Measurements from ENCODE around the gene BAHD1.

Gene BAHD1

DNA sequence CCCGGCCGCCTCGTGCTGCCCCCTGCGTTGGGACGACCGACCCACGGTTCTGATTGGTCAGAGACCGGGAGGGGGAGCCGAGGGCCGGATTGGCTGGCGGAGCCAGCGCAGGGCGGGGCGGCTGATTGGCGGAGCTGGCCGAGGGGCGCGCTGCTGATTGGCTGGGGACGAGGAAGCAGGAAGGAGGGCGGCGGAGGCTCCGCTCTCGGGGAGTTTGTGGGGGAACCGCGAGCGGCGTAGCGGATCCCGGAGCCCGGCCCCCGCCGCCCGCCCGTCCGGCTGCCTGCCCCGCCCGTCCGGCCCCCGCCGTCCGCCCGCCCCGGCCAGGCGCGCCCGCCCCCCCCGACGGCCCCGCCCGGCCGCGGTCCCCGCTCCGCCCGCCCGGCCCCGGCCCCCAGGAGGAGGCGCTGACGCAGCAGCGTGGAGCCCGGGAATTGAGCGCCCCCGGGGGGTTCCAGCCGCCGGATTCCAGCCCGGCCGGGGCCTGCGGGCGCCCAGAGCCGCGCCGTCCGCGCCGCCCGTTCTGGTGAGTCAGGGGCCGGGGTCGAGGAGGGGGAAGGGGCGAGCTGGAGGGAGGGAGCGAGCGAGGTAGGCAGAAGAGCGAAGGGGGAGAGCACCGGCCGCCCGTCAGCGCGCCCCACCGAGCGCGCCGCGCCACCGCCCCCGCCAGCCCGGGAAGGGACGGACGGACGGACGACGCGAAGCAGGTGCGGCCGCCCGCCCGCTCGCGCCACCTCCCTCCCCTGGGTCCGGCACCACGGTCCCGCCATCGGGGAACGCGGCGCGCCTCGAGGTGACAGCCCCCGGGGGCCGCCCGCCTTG is at the start of gene BAHD1:
Gene BAHD1 (plus strand): TSS at position 211 of the 822 bp plus-strand sequence. CDS start 17,512 bp downstream, outside the sequence.
- peaks cover 70% of the 10 kb centered on the region for H3K4me1 ChIP-seq (ENCODE audit: insufficient read depth, low read length)

DNA sequence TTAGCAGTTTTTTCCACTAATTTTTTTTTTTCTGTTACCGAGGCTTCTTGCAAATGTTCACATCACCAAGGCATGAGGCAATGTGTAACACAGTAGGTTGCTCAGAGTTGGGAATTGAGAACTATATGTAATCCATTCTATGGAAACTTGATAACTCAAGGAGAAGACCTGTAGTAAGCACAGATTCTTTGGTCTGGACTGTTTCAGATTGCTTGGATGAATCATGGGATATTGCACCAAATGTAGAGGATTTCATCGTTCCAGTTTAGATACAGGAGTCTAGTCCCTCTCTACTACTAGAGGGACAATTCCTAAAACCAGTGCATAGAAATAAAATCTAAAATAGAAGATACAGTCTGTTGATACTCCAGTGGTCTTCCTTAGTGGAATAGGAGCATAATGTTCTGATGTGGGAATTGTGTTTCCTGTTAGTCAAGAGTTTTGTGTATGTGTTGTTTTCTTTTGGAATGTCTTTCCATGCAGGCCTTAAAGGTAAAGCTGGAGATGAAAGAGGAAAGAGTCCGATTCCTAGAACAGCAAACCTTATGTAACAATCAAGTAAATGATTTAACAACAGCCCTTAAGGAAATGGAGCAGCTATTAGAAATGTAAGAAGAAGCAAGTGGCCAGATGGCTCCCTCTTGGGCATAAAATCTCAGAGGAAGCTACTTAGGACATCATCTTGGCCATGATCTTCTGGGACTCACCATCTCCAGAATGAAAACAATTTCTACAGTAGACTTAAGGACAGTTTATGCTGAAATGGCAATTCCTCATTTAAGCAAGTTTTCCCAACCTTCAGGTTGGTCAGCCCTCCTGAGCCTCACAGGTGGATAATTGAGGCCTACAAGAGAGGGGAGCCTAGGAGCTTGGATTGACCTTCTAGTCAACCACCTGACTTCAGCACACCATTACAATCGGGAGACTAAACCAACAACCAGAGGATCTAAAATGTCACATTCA is 47.5 kb upstream of the BAHD1 start:
- no peak overlapping the region for H3K4me3 ChIP-seq (ENCODE audit: low read length)
- H3K36me3 ChIP-seq (ENCODE audit: insufficient read depth, low read length) = peaks cover 60% of the 10 kb centered on the region
- H3K9me3 ChIP-seq (ENCODE audit: low read length) = no peaks in the 10 kb centered on the region
- H2AFZ ChIP-seq (ENCODE audit: low read depth, low read length) = no peak overlapping the region
- no peaks in the 10 kb centered on the region for H3K4me1 ChIP-seq (ENCODE audit: insufficient read depth, low read length)
- H3K27me3 ChIP-seq (ENCODE audit: insufficient read depth, low read length) = no peaks in the 10 kb centered on the region

More for the DNA sequence above, at the start of gene BAHD1:
- Histone ChIP-seq H3K4me3 (ENCODE audit: low read length) (peak within 1 kb of the TSS; percentile 84), H3K9me3 (ENCODE audit: low read length) (no peaks in the 10 kb centered on the region), H2AFZ (ENCODE audit: low read depth, low read length) (peak within 1 kb of the TSS; percentile 74), H3K27me3 (ENCODE audit: insufficient read depth, low read length) (peaks cover 36% of the 10 kb centered on the region), H3K36me3 (ENCODE audit: insufficient read depth, low read length) (no peaks in the 10 kb centered on the region)

DNA sequence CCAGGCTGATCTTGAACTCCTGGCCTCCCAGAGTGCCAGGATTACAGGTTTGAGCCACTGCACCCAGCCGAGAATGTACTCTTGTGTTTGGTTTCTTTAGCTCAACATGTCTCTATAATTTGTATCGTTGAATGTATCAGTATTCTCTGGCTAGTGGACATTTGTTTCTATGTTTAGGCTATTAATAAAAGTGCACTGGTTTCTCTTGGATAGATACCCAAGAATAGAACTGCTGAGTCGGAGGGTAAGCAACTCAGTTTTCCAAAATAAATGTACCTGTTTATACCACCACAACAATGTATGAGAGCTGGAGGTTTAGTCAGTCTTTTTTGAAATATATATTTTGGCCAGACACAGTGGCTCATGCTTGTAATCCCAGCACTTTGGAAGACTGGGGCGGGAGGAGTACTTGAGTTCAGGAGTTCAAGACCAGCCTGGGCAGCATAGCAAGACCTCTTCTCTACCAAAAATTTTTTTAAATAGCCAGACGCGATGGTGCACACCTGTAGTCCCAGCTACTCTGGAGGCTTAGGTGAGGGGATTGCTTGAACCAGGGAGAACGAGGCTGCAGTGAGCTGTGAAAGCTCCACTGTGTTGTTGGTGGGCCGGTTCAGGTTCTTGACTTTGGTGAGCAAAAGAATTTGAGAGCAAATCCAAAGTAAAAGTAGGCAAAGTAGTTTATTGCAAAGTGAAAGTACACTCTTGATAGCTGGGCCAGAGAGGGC is 42.9 kb upstream of the BAHD1 start:
- Histone ChIP-seq H3K36me3 (ENCODE audit: insufficient read depth, low read length) (peaks cover 19% of the 10 kb centered on the region), H3K9me3 (ENCODE audit: low read length) (no peaks in the 10 kb centered on the region), H2AFZ (ENCODE audit: low read depth, low read length) (no peak overlapping the region), H3K27me3 (ENCODE audit: insufficient read depth, low read length) (no peaks in the 10 kb centered on the region), H3K4me3 (ENCODE audit: low read length) (no peak overlapping the region), H3K4me1 (ENCODE audit: insufficient read depth, low read length) (no peaks in the 10 kb centered on the region)

DNA sequence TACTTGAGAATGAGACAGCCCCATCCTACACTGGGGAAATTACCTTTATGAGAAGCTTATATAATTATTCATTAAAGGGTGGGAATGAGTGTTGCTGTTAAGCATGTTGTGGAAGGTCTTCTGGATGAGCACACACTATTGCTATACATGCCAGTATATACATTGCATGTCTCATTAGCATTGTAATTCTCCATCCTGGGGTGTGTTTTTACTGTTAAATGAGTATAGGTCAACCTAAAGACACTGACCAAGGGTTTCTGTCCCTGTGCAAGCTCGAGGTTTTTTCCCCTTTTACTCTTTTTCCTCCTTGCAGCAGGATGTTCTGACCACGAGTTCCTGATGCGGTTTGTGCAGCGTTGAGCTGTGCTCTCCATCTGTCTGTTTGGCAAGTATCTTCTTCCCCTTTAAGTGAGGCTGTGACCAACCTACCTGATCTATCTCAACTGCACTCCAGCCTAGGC is 42.3 kb upstream of the BAHD1 start:
- no peak overlapping the region for H2AFZ ChIP-seq (ENCODE audit: low read depth, low read length)
- peaks cover 13% of the 10 kb centered on the region for H3K36me3 ChIP-seq (ENCODE audit: insufficient read depth, low read length)
- H3K4me1 ChIP-seq (ENCODE audit: insufficient read depth, low read length) = no peaks in the 10 kb centered on the region
- H3K27me3 ChIP-seq (ENCODE audit: insufficient read depth, low read length) = no peaks in the 10 kb centered on the region
- no peaks in the 10 kb centered on the region for H3K9me3 ChIP-seq (ENCODE audit: low read length)
- H3K4me3 ChIP-seq (ENCODE audit: low read length) = no peak overlapping the region

DNA sequence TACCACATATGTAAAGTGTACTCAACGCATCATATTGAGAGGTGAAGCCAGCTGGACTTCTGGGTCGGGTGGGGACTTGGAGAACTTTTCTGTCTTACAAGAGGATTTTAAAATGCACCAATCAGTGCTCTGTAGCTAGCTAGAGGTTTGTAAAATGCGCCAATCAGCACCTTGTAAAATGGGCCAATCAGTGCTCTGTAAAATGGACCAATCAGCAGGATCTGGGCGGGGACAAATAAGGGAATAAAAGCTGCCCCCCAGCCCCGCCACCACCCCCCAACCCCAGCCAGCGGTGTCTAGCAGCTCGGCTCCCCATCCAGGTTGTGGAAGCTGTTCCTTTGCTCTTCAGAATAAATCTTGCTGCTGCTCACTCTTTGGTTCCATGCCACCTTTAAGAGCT is 41.4 kb upstream of the BAHD1 start:
- no peaks in the 10 kb centered on the region for H3K4me1 ChIP-seq (ENCODE audit: insufficient read depth, low read length)
- peaks cover 4% of the 10 kb centered on the region for H3K36me3 ChIP-seq (ENCODE audit: insufficient read depth, low read length)
- no peaks in the 10 kb centered on the region for H3K9me3 ChIP-seq (ENCODE audit: low read length)
- H3K27me3 ChIP-seq (ENCODE audit: insufficient read depth, low read length) = no peaks in the 10 kb centered on the region
- no peak overlapping the region for H2AFZ ChIP-seq (ENCODE audit: low read depth, low read length)
- H3K4me3 ChIP-seq (ENCODE audit: low read length) = no peak overlapping the region

DNA sequence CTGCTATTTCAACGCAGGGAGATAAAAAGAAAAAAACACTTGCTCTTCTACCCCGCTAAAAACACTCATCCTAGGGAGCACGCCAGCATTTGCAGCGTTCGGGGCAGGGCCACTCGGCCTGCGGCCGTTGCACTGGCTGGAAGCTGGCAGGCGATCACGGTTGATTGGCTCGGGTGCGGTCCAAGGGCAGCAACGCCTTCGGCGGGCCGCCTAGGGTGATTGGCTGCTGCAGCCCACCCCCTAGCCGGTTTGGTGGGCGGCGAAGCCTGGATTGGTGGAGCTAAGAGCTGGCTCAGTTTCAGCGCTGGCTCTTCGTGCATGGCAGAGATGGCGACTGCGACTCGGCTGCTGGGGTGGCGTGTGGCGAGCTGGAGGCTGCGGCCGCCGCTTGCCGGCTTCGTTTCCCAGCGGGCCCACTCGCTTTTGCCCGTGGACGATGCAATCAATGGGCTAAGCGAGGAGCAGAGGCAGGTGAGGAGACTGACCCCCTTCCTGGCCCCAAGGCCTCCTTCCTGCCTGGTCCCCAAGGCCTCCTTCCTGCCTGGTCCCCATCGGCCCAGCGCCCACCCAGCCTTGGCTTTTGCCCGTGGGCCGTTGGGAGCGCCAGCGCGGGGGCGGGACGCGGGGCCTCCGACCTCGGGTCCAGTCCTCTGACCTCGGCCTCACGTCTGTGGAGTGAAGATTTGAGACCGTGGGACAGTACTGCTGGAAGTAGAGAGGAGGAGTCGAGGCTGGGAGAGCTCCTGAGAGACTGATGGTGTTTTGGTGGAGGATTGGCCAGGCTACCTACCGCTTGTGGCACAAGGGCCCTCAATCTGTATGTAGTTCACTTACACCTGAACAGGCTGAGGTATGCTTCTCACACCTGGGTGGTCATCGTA is 35.0 kb upstream of the BAHD1 start, which contains the start of gene IVD:
Gene IVD (plus strand): TSS at position 295 of the 881 bp plus-strand sequence. CDS start 33 bp downstream, at position 328.
- H3K36me3 ChIP-seq (ENCODE audit: insufficient read depth, low read length) = peaks cover 25% of the 10 kb centered on the region
- H3K4me3 ChIP-seq (ENCODE audit: low read length) = peak within 1 kb of the TSS; percentile 77
- H3K9me3 ChIP-seq (ENCODE audit: low read length) = no peaks in the 10 kb centered on the region
- no peaks in the 10 kb centered on the region for H3K27me3 ChIP-seq (ENCODE audit: insufficient read depth, low read length)
- H3K4me1 ChIP-seq (ENCODE audit: insufficient read depth, low read length) = peaks cover 21% of the 10 kb centered on the region
- H2AFZ ChIP-seq (ENCODE audit: low read depth, low read length) = peak within 1 kb of the TSS; percentile 93

DNA sequence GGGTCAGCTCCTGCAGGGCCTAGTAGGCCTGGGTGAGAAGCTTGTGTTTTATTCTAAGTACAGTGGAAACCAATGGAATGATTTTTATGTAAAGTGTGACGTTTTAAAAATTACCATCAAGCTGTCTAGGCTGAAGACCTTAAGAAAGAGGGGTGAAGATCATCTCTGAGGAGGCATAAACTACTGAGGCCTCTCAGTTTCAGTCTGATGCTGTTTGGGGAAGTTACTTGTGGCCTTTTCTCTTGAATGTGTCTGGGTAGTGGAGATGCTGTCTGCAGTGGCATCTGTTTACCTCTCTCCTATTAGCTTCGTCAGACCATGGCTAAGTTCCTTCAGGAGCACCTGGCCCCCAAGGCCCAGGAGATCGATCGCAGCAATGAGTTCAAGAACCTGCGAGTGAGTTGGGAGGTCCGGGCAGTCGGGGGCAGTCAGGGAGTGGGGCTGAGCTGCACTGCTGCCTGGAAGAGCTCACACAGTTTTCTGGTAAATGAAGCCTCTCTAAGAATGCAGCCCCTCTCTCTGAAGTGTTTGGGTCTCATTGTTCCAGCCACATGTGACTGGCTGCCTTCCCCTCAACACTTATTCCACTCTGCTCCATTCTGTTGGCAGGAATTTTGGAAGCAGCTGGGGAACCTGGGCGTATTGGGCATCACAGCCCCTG is 33.3 kb upstream of the BAHD1 start:
- no peak overlapping the region for H3K4me3 ChIP-seq (ENCODE audit: low read length)
- peaks cover 21% of the 10 kb centered on the region for H3K4me1 ChIP-seq (ENCODE audit: insufficient read depth, low read length)
- H3K27me3 ChIP-seq (ENCODE audit: insufficient read depth, low read length) = no peaks in the 10 kb centered on the region
- H3K36me3 ChIP-seq (ENCODE audit: insufficient read depth, low read length) = peaks cover 41% of the 10 kb centered on the region
- no peaks in the 10 kb centered on the region for H3K9me3 ChIP-seq (ENCODE audit: low read length)
- no peak overlapping the region for H2AFZ ChIP-seq (ENCODE audit: low read depth, low read length)

DNA sequence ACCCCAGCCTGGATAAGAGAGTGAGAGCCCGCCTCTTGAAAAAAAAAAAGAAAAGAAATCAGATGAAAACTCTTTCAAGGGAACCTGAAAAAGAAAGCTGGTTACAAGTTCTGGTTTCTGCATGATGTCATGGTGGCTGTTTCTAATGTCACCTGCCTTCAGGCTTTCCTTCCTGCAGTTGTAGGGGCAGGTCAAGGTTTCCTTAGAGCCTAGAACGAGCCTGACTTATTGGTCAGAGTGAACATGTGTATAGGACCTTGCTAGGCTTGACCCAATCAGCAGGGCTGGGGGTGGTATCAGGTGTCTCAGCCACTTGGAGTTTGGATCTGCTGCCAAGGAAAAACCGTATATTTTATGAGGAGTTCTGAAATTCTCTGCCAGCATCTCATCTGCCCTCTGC is 31.4 kb upstream of the BAHD1 start:
- Histone ChIP-seq H3K9me3 (ENCODE audit: low read length) (no peaks in the 10 kb centered on the region), H2AFZ (ENCODE audit: low read depth, low read length) (no peak overlapping the region), H3K4me1 (ENCODE audit: insufficient read depth, low read length) (peaks cover 21% of the 10 kb centered on the region), H3K36me3 (ENCODE audit: insufficient read depth, low read length) (peaks cover 55% of the 10 kb centered on the region), H3K27me3 (ENCODE audit: insufficient read depth, low read length) (no peaks in the 10 kb centered on the region), H3K4me3 (ENCODE audit: low read length) (no peak overlapping the region)

DNA sequence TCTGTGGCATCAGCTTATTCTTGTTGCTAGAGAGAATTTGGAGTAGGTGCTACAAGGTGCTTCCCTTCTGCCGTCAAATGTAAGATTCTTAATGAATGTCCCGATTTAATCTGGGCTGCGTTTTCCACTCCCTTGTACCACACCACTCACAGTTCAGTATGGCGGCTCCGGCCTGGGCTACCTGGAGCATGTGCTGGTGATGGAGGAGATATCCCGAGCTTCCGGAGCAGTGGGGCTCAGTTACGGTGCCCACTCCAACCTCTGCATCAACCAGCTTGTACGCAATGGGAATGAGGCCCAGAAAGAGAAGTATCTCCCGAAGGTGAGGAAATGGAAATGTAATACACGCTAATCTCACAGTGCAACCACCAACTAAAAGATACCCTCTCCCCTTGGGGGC is 30.3 kb upstream of the BAHD1 start:
- no peaks in the 10 kb centered on the region for H3K27me3 ChIP-seq (ENCODE audit: insufficient read depth, low read length)
- no peaks in the 10 kb centered on the region for H3K9me3 ChIP-seq (ENCODE audit: low read length)
- H3K4me3 ChIP-seq (ENCODE audit: low read length) = no peak overlapping the region
- H3K36me3 ChIP-seq (ENCODE audit: insufficient read depth, low read length) = peaks cover 66% of the 10 kb centered on the region
- H3K4me1 ChIP-seq (ENCODE audit: insufficient read depth, low read length) = peaks cover 17% of the 10 kb centered on the region
- no peak overlapping the region for H2AFZ ChIP-seq (ENCODE audit: low read depth, low read length)

DNA sequence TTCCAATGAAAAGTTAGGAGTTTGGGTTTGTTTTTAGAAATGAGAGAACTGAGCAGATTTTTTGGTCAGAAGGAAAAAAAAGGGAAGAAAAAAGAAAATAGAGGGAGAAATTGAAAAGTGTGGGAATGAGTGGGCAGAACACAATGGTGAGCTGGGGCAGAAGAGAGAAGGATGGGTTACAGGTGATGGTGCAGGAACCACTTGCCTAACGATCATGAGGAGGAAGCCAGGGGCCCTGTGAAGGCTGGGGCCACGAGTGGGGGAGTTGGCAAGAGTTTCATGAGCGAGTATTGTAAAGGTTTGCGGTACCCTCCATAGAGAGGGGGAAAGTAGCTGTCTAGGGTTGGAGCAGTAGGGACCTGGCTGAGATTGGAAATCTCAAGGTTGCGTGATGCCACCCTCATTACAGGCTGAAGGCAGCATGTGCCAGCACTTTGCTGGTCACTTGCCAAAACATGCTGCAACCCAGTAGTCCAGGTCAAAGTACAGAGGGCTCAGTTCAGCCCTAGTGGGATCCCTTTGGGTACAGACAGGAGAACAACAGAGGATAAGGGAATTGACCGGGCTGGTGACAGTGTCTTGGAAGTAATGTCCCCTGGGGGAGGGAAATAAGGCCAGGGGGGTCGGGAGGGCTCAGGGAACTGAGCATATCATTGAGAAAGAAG is 28.5 kb upstream of the BAHD1 start:
- Histone ChIP-seq H3K4me3 (ENCODE audit: low read length) (no peak overlapping the region), H3K27me3 (ENCODE audit: insufficient read depth, low read length) (no peaks in the 10 kb centered on the region), H3K4me1 (ENCODE audit: insufficient read depth, low read length) (peaks cover 8% of the 10 kb centered on the region), H3K36me3 (ENCODE audit: insufficient read depth, low read length) (peaks cover 73% of the 10 kb centered on the region), H2AFZ (ENCODE audit: low read depth, low read length) (no peak overlapping the region), H3K9me3 (ENCODE audit: low read length) (no peaks in the 10 kb centered on the region)

DNA sequence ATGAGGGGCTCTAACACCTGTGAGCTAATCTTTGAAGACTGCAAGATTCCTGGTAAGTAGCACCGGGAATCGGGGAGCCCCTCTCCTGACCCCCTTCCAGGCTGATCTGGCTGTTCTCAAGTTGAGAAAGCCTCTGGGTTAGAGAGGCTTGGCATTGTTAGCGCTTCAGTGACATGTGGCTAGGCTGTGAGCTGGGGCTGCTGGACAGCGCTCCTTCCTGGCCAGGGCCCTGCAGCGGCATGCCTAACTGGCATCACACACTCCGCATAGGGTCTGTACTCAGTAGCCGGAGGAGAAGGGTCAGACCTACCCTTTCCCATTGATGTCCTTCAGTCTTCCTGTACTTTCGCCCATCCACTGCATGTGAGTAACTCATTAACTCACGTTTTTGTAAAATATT is 27.7 kb upstream of the BAHD1 start:
- no peak overlapping the region for H2AFZ ChIP-seq (ENCODE audit: low read depth, low read length)
- no peak overlapping the region for H3K4me3 ChIP-seq (ENCODE audit: low read length)
- no peaks in the 10 kb centered on the region for H3K9me3 ChIP-seq (ENCODE audit: low read length)
- H3K27me3 ChIP-seq (ENCODE audit: insufficient read depth, low read length) = no peaks in the 10 kb centered on the region
- peaks cover 70% of the 10 kb centered on the region for H3K36me3 ChIP-seq (ENCODE audit: insufficient read depth, low read length)
- no peaks in the 10 kb centered on the region for H3K4me1 ChIP-seq (ENCODE audit: insufficient read depth, low read length)
